Measurements from ENCODE around the gene DCUN1D1. TPM values are rescaled to one million over a fixed set of nuclear protein-coding genes. Genes with fewer than 3 reads are reported as not detected.

Gene DCUN1D1
- total RNA-seq, 1 donor from 2014 or later: 56.6 TPM

GRCh38 chr3:182937293-182938051 is 42.9 kb downstream of the DCUN1D1 start:
- intact Hi-C loops (cut with micrococcal nuclease): no loop called here

DNA sequence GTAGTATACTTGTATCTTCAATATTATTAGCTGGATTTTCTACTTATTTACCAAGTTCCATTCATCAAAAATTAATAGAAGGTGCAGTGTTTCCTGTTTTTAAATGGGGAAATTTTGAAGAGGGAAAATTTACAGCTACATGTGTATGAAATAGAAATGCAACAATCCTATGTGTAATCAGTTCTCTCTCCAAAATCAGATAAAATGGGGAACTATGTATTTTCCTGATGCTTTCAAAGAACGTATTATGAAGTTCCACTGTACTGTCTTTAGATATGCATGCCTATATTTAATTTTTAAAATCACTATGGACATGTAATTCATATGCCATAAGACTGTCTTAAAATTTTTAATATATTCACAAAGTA is 43.4 kb downstream of the DCUN1D1 start:
- intact Hi-C loops (cut with micrococcal nuclease): no loop called here

DNA sequence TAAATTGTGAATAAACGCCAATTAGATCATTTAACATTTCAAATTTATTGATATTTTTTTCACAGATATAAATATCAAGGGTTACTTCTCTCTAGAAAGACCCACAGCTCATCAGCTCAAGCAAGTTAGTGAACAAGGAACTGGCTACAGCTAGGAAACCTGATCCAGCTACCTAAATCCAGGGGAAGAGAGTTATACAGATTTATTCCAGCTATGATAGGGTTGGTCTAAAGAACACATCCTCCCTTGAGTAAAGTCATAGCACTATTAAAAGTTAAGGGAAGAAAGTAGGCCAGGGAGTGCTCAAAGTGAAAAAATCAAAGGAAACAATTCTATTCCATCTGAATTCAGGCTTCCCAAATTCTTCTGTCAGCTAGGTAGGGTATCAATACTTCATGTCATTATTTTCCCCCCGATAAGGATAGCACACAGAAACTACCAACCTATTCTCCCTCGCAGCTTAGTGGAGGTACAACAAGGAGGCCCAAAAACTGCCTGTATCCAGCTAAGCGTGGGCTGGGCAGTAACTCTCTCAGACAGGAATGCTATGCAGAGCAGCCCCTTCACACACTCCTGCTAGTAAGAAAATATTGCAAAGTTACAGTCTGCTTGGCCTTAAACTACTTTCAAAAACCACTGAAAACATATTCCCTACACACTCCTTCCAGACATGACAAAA is 44.0 kb downstream of the DCUN1D1 start:
- intact Hi-C loops (cut with micrococcal nuclease): no loop called here

DNA sequence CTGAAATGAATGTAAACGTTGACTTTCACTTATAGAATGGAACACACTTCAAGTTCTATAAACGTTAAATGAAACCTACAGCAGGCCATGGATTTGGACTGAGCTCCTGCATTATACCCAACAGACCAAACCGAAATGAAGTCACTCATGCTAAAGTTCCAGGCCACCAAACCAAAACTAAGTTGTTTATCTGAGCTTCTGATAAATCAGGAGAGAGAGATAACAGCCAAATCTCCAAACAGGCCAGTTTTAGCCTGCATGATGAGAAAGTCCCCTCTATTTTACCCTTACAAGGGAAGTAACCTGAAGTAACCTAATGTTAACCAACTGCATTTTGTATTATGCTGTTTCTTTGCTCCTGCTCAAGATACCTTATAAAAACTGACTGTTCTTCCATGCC is 44.5 kb downstream of the DCUN1D1 start:
- intact Hi-C loops (cut with micrococcal nuclease): no loop called here

DNA sequence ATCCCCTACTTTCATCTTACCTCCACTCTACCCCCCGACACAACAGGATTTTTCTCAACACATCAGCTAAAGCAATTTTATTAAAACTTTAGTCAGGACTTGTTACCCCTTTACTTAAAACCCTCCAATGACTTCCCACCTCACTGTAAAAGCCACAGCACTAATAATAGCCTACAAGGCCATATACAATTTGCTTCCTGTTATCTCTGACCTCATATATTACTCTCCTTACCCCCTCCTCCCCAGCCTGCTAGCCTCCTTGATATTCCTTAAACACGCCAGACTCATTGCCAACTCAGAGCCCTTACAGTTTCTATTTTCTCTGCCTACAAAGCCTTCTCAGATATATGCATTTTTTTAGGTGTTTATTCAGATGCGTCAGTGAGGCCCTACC is 54.4 kb downstream of the DCUN1D1 start:
- intact Hi-C loops (cut with micrococcal nuclease): no loop called here

DNA sequence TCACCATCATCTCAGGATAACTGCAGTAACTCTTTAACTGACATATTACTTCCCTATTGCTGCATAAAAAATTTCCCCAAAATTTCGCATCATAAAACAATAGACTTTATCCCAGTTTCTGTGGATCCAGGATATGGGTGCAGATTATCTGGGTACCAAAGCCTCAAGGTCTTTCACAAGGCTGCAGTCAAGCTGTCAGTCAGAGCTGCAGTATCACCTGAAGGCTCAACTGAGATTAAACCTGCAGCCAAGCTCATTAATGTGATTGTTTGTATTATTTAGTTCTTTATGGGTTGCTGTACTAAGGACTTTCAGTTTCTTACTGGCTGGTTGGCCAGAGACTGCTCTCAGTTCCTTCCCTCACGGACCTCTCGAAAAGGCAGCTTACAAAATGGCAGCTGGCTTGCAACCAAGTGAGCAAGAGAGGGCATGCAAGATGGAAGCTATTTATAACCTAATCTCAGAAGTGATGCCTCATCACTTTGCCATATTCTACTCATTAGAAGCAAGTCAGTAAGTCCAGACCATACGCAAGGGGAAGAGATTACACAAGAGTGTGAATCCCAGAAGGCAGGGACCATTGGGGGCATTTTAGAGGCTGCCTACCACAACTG is 54.9 kb downstream of the DCUN1D1 start:
- intact Hi-C loops (cut with micrococcal nuclease): no loop called here

DNA sequence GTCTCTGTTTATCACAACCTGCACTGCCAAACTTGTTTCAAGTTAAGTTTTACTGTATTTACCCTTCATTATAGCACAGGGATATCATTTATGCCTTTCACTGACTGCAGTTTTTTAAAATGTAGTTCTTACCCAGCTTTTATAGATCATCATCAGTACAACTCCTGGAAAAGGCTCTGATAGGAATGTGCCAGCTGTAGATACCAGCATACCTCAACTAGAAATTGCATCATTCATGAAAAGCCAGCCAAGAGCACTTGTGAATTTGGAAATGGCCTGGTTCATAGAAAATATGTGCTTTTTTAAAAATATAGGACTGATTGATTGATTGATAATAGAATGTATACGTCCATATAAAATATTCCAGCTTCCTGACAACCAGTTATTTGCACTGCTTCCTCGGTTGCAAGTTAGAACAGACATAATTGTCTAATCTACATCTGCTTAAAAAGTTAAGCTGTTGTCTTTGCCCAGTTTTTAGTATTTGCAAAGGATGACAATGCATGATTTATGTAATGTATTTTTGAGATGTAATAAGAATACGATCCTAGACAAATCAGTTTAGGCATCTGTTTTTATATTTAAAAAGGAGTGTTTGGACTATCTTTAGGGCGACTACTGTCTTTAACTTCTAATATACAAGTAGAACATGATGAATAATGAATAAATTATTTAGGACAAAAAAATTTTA is 58.5 kb downstream of the DCUN1D1 start:
- intact Hi-C loops (cut with micrococcal nuclease): no loop called here

GRCh38 chr3:182920515-182921084 is 59.7 kb downstream of the DCUN1D1 start:
- intact Hi-C loops (cut with micrococcal nuclease): no loop called here

DNA sequence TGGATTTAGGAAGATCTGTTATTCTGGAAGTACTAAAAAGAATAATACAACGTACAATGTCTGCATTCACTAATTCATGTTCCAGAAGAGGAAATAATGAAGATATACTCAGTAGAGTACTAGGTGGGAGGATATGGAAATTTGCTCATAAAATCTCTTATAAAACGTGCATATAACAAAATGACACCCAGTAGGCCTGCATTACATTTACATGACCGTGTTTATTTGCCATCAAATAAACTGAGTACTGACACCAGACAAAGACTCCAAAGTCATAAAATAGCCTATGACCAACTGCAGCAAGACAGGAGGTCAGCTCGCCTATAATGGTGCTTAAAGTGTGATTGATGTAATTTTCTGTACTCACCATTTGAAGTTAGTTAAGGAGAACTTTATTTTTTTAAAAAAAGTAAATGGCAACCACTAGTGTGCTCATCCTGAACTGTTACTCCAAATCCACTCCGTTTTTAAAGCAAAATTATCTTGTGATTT is 60.4 kb downstream of the DCUN1D1 start:
- intact Hi-C loops (cut with micrococcal nuclease): no loop called here

GRCh38 chr3:182917134-182917533 is 63.2 kb downstream of the DCUN1D1 start:
- intact Hi-C loops (cut with micrococcal nuclease): no loop called here

GRCh38 chr3:182914341-182914740 is 66.0 kb downstream of the DCUN1D1 start:
- intact Hi-C loops (cut with micrococcal nuclease): loop anchor here (5.0 kb wide), 3 partner anchors 63 to 183 kb away; partner anchors contain the start of gene MCCC1

- intact Hi-C loops (cut with micrococcal nuclease): loop anchor here (5.0 kb wide), 3 partner anchors 63 to 183 kb away; partner anchors contain the start of gene MCCC1
Measured at GRCh38 chr3:182913889-182914288, 66.4 kb downstream of the DCUN1D1 start.

DNA sequence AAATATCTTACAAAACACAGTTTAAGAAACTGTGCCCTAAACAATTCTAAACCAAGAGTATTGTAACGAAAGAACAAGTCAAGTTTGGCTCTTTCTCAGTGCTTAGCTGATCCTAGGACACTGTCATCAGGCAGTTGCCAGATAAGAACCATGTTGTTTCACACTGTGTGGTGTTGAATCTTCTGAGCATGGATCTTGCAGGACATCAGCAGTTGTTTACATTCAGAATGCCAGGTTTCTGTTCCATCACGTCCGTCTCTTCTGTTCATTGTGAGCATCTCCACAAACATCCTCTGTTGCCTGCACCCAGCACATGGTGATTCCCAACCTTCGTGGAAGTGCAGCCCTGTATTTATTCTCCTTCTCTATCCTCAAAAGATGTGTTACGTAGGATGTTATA is 67.9 kb downstream of the DCUN1D1 start:
- intact Hi-C loops (cut with micrococcal nuclease): loop anchor here (5.0 kb wide), 3 partner anchors 65 to 185 kb away; partner anchors contain the start of gene MCCC1

DNA sequence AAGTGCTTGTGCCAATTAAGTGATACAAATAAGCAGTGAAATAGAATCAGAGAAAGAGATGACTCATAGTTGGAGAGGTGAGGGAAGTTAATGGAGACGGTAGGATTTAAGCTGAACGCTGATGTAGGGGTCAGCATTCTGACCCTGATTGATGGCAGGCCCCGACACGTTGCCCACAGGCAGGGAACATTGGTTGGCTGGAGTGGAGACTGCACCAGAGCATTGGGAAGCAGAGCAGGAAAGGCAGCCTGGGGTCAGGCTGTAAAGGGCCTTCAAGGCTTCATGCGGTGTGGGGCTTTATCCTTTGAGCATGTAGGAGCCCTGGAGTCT is 68.6 kb downstream of the DCUN1D1 start:
- intact Hi-C loops (cut with micrococcal nuclease): loop anchor here (5.0 kb wide), 3 partner anchors 66 to 186 kb away; partner anchors contain the start of gene MCCC1

- intact Hi-C loops (cut with micrococcal nuclease): loop anchor here (5.0 kb wide), 3 partner anchors 66 to 186 kb away; partner anchors contain the start of gene MCCC1
Measured at GRCh38 chr3:182910936-182911781, 69.2 kb downstream of the DCUN1D1 start.

DNA sequence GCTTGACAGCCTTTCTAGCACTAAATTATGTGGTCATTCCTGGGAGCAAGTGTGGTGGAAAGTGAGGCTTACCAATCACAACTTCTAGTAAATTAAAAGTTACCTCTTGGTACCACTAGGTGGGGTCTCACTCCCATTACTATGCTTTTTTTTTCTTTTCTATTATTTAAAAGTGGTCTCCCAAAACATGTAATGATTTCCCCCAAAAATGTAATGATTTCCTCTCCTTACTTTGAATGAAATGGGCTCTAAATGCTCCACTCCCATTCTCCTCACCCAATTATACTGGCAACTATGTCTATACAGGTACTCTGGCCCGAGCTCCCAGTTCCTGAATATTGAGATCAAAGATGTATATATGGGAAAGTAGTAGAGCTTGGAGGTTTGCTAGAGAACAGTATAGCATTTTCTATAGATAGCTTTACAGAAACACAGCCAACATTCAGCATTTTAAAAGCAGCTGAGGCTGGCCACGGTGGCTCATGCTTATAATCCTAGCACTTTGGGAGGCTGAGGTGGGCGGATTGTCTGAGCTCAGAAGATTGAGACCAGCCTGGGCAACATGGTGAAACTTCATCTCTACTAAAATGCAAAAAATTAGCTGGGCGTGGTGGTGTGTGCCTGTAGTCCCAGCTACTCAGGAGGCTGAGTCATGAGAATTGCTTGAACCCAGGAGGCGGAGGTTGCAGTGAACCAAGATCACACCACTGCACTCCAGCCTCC is 70.9 kb downstream of the DCUN1D1 start:
- intact Hi-C loops (cut with micrococcal nuclease): loop anchor here (5.0 to 10.0 kb wide), 4 partner anchors 68 to 475 kb away; partner anchors contain the start of gene MCCC1

DNA sequence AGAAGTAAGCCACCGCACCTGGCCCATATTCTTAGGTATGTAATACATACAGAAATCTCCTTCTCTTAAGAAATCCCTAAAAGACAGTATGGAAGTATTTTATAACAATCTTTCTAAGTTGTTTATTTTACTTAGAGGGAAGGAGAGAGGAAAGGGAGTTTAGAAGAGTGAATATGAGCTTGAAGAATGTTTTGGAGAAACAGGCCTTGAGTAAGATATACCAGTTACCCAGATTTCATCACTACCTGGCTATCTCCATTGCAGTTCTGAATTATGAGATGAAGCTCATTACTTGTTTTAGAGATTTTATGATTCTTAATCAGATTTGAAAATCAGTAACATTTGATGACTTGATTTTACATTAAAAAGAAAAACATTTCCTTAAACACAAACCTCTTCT is 71.9 kb downstream of the DCUN1D1 start:
- intact Hi-C loops (cut with micrococcal nuclease): loop anchor here (10.0 kb wide), 1 partner anchor 476 kb away; no protein-coding TSS in a partner anchor

- intact Hi-C loops (cut with micrococcal nuclease): loop anchor here (10.0 kb wide), 1 partner anchor 479 kb away; no protein-coding TSS in a partner anchor
Measured at GRCh38 chr3:182906036-182906435, 74.3 kb downstream of the DCUN1D1 start.

GRCh38 chr3:182905623-182906022 is 74.7 kb downstream of the DCUN1D1 start:
- intact Hi-C loops (cut with micrococcal nuclease): loop anchor here (10.0 kb wide), 1 partner anchor 479 kb away; no protein-coding TSS in a partner anchor

Measured in T-helper 2 cell treated with Interferon-gamma antibody and Interleukin-4, amounts not matched to agents 100 ng/mL and 5 ng/mL, for 36 hours (primary cell).